ENCODE results near the gene CFHR1.
"Not testable (repeated sequence)": the region's sequence is repeated elsewhere in the genome, so short reads cannot be mapped to it uniquely, and the experiment has no call there.

- TF ChIP-seq EZH2 (IDR thresholded peaks at IDR 0.05; ENCODE audit: insufficient read depth, poor library complexity, severe bottlenecking); EZH2phosphoT487 (IDR thresholded peaks at IDR 0.05; ENCODE audit: insufficient read depth, low read depth): not testable (repeated sequence)
Measured at GRCh38 chr1:196819531-196819930, at the start of gene CFHR1.

All from GM23248 (cell line).